HG02623 (cell line): ENCODE data around the gene UST.
"Not testable (repeated sequence)": the region's sequence is repeated elsewhere in the genome, so short reads cannot be mapped to it uniquely, and the experiment has no call there.

Experiments used
- ATAC-seq: cut with Tn5 transposase; IDR thresholded peaks from one replicate; pipeline ENCODE4 v1.9.1; 2021; ENCODE audit warnings: moderate library complexity; ENCODE audit not compliant: unreplicated experiment

Gene UST

DNA sequence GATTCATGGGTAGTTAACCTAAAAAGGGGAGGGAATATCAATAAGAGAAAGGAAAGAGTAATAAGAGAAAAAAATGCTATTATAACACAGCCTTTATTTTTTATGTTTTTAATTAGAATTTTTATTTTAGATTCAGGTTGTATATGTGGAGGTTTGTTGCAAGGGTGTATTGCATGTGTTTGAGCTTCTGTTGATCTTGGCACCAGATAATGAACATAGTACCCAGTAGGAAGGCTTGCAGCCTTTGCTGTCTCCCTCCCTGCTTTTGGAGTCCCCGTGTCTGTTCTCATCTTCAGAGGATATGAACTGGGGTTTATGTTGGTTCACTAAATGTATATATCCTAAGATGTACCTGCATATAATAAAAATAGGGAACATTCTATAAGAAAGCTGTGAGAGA, 250.0 kb downstream of the UST start:
- no peak for ATAC-seq

DNA sequence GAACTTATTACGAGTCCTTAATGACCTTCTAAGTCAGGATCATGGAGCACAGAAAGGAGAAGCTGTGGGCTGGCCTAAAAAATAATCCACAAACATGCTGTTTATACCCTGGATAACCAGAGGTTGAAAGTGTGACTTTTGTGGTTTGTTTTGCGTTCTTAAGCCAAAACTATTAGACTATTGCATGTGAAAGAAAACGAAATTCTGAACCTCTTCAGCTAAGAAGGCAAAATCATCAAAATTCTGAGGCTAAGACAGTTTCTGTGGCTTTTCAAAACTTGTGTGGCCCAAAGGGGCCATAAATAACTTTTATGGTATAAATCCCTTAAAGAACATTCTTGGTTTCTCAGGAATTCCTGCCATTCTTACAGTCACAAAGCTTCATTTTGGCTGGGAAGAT, 251.0 kb downstream of the UST start:
- no peak for ATAC-seq

DNA sequence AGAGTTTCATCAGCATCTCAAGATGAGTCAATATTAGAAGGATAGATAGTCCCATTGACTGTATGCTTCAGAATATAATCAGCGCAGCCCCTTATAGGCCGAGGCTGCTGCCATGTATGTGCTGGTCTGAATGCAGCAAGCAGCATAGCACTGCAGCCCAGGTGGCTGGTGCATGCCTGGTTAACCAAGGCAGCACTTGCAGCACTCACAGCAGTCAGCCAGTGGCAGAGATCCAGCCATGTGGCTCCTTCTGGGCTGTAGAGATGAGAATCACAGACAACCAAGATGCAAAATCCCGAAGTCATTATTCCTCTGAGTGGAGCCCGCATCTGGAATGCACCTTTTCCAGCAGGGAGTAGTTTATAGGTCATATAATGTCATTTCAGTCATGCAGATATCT, 251.9 kb downstream of the UST start:
- ATAC-seq = no peak

DNA sequence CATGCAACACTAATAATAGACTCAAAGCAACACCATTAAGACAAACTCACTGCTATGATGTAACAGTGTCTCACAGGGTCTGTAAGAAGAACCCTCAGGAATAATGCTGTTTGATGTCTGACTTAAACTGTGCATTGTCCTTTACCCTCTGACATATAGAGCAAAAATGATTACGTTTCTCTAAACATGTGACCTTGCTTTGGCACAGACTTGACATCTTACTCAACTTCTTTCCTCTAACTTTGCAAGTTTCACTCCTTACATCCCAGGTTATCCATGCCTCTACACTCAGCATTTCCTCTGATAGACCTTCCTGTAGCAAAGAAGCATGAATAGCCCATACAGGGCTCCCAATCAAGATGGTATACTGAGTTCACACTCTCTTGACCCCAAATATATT, 252.7 kb downstream of the UST start:
- no peak for ATAC-seq

DNA sequence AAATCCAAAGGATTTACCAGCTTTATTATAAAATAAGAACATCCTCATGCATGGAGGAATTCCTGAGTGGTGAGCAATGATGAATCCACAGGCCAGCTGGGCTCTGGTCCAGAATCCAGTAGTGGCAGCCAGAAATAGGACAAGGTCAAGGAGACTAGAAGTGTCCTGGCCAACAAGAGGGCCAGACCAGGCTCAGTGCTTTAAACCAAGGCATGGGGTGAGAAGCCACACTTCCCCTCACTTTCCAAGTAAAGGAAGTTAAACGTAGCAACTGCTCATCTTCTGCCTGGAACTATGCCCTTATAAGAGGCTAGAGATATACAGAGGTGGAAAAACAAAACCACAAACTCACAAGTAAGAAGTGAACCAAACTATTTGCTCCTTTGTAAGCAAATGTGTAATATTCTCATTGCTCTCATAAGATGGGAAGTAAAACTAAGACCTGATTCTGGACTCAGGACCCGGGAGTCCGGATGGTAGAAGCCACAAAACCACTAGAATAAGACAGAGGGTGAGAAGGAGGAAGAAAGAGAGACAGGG, 253.2 kb downstream of the UST start:
- ATAC-seq = no peak

DNA sequence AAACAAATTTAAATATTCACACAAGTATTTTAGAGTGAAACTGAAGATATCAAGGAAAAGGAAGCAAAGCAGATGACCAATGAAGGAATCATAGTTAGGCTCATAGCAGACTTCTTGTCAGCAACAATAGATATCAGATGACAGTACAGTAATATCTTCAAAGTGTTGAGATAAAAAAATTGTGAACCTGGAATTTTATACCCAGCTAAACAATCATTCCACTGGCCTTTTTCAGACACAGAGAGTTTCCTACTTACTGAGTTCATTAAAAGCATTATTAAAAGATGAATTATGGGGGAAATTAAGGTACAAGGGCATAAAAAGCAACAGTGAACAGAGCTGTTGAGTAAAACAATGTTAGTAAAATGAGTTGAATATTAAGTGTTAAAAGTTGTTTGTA, 254.6 kb downstream of the UST start:
- ATAC-seq = no peak

DNA sequence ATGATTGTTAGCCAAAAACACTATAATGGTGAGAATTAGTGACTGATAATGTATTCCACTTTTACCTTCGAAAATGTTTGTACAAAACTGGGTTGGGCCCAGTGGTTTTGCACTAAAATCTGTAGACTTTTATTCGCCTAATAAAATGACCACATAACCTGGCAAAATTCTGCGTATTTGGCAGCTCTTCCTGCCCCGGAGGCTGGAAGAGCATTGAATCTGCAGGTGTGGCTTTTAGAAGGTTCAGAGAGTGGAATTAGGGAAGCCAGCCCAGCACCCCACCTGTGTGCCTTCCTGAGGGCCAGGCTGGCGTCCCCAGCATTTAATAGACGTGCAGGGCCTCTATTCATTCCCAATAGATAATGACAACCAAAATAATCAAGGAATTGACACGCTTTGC, 256.7 kb downstream of the UST start:
- no peak for ATAC-seq

GRCh38 chr6:149004664-149005063, 257.8 kb downstream of the UST start:
- ATAC-seq = no peak

DNA sequence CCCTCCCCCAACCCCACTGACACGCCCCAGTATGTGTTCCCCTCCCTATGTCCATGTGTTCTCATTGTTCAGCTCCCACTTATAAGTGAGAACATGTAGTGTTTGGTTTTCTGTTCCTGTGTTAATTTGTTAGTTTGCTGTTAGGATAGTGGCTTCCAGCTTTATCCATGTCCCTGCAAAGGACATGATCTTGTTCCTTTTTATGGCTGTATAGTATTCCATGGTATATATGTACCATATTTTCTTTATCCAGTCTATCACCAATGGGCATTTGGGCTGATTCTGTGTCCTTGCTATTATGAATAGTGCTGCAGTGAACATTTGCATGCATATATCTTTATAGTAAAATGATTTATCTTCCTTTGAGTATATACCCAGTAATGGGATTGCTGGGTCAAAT, 259.4 kb downstream of the UST start:
- not testable (repeated sequence) for ATAC-seq

GRCh38 chr6:149006671-149007070, 259.8 kb downstream of the UST start:
- no peak for ATAC-seq

GRCh38 chr6:149007846-149008245, 261.0 kb downstream of the UST start:
- no peak for ATAC-seq

GRCh38 chr6:149008741-149009140, 261.9 kb downstream of the UST start:
- no peak for ATAC-seq

GRCh38 chr6:149012040-149012545, 265.3 kb downstream of the UST start:
- ATAC-seq = no peak

- no peak for ATAC-seq
Observed at GRCh38 chr6:149013586-149014344, 266.9 kb downstream of the UST start.

DNA sequence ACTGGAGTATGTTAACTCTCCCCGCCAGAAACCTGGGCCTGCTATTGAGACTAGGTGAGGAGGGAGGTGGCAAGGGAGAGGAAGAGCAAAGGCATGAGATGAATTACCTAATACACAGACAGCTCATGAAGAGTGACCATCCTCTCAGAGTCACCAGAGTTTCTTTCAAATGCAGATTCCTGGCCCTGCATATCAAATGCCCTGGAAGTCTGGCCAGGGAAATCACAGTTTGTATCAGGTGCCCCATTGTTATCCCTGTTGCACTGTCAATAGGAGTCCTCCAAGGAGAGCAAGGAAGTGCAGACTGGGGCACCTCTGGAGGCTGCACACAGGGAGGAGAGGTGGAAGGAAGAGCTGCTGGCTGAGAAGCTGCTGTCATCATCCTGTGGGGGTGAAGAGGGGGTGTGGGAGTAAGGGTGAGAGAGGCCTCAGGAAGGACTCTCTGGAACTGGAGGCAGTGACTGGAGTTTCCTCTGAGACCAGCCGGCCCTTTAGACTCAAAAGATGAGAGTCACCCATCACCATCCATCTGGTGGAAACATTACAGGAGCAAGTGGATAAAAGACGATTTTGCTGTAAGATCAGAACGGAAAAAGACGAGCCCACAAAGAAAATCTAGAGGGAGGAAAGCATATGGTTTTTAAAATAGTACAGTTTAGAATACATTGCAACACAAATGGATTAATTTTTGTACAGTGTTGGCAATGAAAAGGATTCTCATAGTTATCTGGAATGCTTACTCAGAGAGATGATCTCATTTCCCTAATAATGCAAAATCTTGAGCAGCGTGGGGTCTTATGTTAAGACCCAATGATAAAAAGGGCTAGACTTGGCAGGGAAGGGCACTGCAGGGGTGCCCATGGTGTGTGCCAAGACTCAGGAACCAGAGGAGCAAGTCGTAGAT, 268.1 kb downstream of the UST start:
- ATAC-seq = no peak

GRCh38 chr6:149015535-149016525, 269.0 kb downstream of the UST start:
- no peak for ATAC-seq

GRCh38 chr6:149016716-149017115, 269.9 kb downstream of the UST start:
- no peak for ATAC-seq

DNA sequence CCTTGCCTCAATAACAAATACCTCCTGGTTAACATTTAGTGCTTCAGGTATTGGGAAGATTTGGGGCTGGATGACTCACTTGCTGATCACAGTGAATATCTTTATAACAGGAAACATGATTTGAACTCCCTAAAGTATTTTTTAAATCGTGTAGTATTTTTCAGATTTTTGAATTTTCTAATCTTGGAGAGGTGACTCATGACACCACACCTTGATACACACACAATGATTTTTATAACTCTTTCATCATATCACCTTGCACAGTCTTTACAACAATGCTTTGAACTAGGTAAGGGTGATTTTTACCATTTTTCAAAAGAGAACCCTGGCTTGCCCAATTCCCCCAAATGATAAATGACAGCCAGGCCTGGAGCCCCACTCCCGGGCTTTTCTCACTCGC, 273.5 kb downstream of the UST start:
- ATAC-seq = no peak

DNA sequence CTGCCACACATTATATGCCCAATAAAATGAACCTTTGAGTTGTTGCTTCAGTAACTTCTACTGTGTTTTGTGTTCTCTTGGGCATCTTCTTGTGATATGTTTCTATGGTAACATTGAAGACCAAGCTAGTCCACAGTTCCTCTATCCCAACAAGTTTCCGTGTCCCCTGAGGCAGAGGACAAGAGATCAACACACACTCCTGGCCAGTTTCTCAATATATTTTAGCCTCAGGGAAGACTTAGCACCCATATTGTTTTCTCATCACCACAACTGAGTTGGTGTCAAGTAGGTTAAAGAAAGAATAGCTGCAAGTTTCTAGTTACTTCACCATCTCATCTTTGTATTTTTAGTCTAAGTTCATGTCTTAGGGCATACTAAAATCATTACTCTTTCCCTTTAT, 277.5 kb downstream of the UST start:
- ATAC-seq = no peak

- ATAC-seq = no peak
Observed at GRCh38 chr6:149025061-149025460, 278.2 kb downstream of the UST start.

- no peak for ATAC-seq
Observed at GRCh38 chr6:149026530-149026942, 279.7 kb downstream of the UST start.
